OCI-LY7 (cell line): ENCODE measurements around the gene LDLRAD4.

Experiments used
- CTCF ChIP-seq: fragments of 200-600 bp; sonication (generic); conservative IDR thresholded peaks from 2 replicates; pipeline ENCODE4 v1.5.1; 2014; ENCODE audit warnings: mild to moderate bottlenecking, antibody characterized with exemption, low read length, moderate library complexity, mixed read lengths
- EZH2phosphoT487 ChIP-seq: fragments of 200-600 bp; sonication (generic); IDR thresholded peaks from 2 replicates; pipeline ENCODE4 v1.6.1; 2018; ENCODE audit warnings: low read depth, borderline replicate concordance, mild to moderate bottlenecking, mixed run types, antibody characterized with exemption, low read length, moderate library complexity, mixed read lengths

GRCh38 chr18:13614641-13615288 lies 396.2 kb downstream of the LDLRAD4 start:
- no peak for TF ChIP-seq CTCF
- TF ChIP-seq EZH2phosphoT487: no peak
